HG02884 (cell line): ENCODE measurements around the gene AARS1.
"Not testable (repeated sequence)": the region's sequence is repeated elsewhere in the genome, so short reads cannot be mapped to it uniquely, and the experiment has no call there.

Source experiments
- ATAC-seq: cut with Tn5 transposase; IDR thresholded peaks from one replicate; pipeline ENCODE4 v1.9.1; 2021; ENCODE audit warnings: mild to moderate bottlenecking, moderate library complexity; ENCODE audit not compliant: unreplicated experiment

Gene AARS1

DNA sequence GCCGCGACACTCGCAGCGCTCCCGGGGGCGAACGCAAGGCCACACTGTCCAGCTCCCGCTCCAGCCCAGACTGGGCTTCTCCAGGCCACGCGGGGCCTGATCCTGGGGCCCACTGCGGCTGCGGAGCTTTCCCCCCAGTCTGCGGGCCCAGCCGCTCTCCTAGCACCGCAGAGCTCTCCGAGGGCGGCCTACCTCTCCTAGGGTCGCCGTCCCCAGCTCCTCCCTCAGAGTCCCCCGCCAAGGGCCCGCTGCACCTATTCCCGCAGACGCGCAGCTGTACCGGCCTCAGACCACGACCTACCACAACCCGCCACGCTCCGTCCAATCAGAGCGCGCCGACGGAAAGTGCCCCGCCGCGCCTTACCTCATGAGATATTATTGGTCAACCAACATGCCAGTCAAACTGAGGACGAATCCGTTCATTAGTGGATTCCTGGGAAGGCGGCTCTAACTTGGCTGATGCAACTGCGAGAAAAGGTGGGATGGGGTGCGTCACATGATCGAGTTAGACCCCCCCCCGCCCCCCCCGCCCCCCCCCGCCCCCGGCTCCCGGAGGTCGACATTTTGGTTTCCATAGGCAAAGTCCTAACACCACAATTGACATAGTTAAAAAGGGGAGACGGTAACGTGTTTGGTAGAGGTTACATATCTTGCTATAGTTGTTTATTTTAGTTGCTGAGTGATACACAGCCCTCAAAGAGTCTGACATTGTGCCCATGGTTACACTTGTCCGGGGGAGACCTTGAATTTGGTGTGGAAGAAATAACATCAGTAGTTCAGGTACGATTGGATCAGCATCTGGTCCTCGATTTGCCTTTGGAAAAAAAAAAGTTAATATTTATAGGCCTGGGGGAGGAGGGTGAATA is at the start of gene AARS1:
Gene AARS1 (minus strand): TSS at position 278 of the 866 bp plus-strand sequence. CDS start 6,743 bp downstream, outside the sequence.
- ATAC-seq = peak; percentile 95

DNA sequence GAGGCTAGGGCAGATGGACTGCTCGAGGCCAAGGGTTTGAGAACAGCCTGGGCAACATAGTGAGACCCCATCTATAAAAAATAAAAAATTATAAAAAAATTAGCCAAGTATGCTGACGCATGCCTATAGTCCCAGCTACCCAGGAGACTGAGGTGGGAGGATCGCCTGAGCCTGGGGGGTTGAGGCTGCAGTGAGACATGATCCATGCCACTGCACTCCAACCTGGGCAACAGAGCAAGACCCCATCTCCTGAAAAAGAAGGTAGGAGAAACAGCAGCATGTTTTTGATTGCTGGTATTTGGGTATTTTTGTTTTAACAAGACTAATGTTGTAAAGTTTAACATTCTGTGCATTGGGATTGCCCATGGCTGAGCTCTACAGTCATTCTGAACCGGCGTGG is 48.5 kb upstream of the AARS1 start:
- no peak for ATAC-seq

DNA sequence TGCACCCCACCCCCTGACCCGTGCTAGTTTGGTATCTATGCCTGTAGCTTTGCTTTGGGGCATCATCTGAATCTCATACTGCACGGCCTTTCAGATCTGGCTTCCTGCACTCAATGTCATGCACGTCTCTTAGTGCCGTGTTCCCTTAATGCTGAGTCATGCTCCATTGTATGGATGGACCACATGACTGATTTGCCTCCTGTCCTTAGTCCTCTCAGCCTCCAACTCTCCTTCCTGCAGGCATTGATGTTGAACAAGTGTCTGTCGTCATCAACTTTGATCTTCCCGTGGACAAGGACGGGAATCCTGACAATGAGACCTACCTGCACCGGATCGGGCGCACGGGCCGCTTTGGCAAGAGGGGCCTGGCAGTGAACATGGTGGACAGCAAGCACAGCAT is 43.4 kb upstream of the AARS1 start:
- not testable (repeated sequence) for ATAC-seq

DNA sequence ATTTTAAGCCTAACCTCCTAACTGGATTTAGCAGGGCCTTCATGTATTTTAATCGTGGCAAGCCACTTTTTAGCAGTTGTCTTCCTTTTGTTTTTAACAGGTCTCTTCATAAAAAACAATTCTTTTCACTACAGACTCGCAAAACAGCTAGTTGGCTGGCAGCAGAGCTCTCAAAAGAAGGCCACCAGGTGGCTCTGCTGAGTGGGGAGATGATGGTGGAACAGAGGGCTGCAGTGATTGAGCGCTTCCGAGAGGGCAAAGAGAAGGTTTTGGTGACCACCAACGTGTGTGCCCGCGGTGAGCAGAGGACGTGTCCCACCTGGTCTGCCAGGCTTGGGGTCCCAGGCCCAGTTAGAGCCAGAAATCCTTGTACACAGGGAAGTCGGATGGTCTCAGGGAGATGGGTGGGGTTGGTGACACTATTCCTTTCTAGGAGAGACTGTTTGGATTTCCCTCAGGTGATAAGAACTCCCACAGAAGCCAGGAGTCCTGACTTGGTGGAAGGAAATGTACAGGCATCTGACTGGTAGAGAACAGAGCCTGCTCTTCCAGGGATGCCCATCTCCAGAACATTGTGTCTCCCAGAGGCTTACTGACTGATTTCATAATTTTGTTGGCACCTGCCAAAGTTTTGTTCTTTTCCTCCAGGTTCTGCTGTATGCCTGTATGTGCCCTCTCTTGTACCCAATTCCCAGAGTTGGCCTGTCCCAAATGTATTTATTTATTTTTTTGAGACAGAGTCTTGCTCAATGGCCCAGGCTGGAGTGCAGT is 42.5 kb upstream of the AARS1 start:
- ATAC-seq = no peak

DNA sequence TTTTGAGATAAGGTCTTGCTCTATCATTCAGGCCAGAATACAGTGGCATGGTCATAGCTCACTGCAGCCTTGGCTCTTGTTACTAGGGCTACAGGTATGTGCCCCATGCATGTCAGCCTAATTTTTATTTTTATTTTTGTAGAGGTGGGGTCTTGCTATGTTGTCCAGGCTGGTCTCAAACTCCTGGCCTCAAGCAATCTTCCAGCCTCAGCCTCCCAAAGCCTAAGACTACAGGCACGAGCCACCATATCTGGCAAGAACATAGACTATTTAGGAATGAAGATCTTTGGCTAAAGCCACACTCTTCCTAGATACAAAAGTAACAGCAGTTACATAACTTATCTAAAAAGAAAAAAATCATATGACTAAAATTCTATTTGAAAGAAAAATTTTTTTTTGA is 41.8 kb upstream of the AARS1 start:
- ATAC-seq = no peak

DNA sequence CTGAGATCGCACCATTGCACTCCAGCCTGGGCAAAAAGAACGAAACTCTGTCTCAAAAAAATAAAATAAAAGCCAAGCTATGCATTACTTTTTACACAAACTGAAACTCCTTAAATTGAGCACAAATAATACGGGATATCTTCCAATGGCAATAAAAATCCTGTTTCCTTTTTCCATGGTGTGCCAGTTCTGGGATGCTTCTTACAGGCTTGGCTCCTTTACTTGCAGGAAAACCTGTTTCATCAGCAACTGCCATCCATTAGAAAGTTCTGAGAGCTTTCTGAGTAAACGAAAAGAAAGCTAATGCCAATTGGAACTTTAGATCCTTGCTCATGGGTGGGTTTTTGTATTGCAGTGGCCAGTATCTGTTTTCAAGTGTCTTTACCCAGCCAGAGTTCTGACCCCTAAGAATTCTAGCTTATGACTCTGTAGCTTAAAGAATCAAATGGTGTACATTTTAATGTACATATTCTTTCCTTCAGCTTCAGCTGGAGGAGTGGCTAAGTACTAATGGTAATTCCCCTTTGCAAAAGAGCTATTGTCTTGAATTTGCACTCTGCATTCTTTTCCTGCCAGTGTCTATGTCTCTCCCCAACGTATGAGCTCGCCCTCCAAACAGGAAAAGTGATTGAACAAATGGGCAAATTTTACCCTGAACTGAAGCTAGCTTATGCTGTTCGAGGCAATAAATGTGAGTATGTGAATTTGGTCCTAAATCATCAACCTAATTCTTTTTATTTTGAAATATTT is 35.9 kb upstream of the AARS1 start:
- ATAC-seq = no peak

DNA sequence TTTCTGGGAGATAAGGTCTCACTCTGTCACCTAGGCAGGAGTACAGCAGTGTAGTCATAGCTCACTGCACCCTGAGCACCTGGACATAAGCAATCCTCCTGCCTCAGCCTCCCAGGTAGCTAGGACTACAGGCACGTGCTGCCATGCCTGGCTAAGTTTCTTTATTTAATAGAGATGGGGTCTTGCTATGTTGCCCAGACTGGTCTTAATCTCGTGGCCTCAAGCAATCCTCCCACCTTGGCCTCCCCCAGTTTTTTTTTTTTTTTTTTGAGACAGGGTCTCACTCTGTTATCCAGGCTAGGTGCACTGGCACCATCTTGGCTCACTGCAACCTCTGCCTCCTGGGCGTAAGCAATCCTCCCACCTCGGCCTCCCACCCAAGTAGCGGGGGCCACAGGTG is 30.8 kb upstream of the AARS1 start:
- ATAC-seq = no peak

DNA sequence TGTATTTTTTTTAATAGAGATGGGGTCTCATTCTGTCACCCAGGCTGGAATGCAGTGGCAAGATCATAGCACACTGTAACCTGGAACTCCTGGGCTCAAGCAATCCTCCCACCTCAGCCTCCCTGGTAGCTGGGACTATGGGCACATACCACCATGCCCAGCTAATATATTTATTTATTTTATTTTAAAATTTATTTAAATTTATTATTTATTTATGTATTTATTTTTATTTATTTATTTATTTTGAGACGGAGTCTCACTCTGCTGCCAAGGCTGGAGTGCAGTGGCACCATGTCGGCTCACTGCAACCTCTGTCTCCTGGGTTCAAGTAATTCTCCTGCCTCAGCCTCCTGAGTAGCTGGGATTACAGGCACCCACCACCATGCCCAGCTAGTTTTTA is 18.4 kb upstream of the AARS1 start:
- not testable (repeated sequence) for ATAC-seq

DNA sequence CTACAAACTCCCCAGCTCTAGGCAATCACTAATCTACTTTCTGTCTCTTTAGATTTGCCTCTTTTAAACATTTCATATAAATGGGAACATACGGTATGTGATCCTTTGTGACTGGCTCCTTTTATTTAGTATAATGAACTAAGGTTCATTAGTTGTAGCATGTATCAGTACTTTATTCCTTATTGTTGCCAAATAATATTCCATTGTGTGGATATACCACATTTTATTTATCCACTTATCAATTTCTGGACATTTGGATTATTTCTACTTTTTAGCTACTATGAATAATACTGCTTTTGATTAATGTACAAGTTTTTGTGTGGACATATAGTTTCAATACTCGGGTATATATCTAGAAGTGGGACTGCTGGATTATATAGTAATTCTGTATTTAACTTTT is 17.6 kb upstream of the AARS1 start:
- no peak for ATAC-seq

DNA sequence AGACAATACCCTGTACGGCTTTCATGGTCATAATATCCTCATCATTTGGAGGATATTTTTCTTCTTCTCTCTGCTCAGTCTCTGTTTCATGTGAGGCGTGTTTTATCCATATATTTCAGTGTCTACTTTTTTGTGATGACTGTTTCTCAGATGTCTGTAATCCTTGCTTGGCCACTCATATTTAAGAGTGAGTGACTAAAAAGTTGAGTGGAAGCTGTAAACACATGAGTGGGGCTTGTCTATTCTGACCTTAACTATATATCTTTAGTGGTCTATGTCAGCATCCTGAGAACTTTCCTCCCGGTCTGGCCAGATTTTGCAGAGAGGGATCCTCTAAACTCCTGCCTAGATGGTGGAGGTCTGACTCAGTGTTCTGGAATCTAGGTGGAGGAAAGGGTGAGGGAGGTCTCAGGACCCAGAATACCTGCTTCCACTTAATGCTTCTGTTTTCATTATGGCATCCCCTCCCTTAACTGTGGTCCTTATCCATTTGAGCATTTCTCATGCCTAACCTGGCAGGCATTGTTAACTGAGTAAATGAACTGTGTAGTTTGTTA is 15.7 kb upstream of the AARS1 start:
- no peak for ATAC-seq

DNA sequence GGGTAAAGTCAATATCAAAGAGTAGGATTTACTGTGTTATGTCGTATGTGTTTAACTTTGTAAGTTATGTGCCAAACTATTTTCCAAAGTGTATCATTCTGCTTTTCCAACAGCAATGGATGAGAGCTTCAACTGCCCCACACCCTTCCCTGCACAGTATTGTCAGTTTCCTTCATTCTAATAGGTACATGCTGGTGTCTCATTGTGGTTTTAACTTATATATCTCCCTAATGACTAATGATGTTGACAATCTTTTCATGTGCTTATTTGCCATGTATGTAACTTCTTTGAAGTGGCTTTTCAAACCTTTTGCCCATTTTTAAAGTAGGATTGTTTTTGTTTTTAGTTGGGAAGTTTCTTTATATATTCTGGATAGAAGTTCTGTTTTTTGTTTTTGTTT is 13.4 kb upstream of the AARS1 start:
- no peak for ATAC-seq

DNA sequence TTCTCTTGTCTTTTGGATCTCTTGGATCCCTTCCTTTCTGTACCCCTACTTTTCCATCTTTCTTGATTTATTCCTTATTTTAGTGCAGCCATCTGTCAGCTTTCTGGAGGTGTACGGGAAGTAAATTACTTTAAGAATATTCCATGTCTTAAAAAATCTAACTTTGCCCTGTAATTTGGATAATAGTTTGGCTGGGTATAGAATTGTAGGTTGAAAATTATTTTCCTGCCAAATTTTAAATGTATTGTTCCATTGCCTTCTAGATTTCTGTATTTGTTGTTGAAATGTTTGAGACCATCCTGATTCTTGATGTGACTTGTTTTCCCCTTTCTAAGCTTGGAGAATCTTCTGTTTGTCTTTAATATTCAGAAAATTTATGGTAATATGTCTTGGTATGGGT is 11.8 kb upstream of the AARS1 start:
- ATAC-seq = no peak

DNA sequence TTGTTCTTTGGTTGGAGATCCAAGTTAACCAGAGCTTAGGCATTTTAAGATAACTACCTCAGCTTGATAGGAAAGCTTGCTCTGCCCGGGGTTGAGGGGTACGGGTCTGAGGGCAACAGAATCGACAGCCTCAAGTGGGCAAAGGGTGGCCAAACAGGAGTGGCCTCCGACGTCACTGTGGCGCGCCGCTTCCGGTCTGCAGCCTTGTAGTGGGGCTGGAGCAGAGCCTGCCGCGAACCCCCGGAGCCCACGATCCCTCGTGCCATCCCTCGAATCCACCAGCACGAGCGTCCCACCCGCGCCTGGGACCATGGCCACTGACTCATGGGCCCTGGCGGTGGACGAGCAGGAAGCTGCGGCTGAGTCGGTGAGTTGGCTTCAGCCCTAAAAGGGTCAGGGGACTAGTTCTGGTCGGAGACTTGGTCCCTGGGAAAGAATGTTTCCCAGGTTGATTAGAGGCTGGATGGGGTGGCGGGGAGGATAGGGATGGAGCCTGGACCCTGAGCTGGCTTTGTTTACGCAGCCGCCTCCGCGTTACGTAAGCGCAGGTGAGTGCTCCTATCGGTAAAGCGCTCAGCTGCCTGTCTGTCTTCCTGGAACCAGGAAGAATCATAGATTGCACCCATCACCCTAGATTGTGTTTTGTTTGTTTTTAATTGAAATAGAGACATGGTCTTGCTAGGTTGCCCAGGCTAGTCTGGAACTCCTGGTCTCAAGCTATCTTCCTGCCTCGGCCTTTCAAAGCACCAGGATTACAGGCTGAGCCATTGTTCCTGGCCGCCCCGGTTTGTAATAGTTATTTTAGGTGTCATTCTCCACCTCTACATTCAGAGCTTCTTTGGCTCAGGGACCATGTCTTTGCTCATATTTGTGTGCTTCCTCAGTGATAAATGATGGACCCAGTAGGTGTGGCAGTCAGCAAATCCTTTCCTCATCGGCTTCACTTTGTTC is 10.0 kb upstream of the AARS1 start, which contains the start of gene DDX19B:
Gene DDX19B (plus strand): TSS at position 199 of the 951 bp plus-strand sequence. CDS start 112 bp downstream, at position 311.
- peak; percentile 69 for ATAC-seq

DNA sequence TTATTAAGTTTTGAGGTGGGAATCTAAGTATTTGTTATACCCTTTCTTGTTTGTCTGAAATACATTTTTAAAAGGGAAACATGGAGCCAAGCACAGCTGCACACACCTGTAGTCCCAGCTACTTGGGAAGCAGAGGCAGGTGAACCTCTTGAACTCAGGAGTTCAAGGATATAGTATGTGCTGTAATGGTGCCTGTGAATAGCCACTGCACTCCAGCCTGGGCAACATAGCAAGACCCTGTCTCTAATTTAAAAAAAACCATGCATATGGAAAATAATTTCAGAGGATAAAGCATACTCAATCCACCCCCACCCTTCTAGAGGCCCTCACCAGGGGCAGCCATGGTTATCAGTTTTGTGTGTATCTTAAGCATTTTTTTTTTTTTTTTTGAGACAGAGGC is 6.3 kb upstream of the AARS1 start:
- ATAC-seq = no peak

DNA sequence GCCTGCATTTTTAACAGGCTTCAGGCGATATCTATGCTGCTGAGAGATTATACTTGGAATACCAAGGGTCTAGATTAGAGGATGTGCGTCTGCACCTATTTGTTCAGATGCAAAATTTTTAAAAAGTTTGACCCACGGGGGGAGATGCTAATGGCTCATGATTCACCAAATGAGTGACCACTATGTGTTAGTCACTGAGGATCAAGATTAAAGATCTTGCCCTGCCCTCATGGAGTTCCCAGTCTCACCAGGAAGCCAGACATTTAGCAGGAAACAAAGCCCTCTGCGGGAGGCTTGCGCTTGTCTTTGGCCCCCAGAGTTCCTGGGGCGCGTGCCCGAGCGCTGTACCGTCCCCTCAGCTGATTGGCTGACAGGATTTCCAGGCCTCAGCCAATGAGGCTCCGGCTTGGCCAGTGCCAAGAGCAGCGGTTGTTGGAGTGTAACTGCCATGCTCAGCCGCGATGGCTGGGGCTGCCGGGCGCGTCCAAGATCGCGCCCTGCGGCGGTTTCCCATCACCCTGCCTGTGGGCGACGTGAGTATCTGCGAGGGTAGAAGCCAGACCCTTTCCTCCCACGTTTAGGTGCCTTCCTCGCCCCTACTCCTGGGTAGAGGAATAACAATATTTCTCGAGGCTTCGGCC is 5.2 kb upstream of the AARS1 start:
- ATAC-seq = no peak

DNA sequence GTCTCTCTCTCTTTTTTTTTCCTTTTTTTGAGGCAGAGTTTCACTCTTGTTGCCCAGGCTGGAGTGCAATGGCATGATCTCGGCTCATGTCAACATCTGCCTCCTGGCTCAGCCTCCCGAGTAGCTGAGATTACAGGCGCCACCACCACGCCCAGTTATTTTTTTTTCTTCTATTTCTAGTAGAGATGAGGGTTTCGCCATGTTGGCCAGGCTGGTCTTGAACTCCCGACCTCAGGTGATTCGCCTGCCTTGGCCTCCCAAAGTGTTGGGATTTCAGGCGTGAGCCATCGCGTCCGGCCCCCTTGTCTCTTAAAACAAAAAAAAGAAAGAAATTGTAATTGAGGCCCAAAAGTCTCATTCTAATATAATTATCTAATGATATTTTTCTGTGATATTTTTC is 2.8 kb upstream of the AARS1 start:
- ATAC-seq = not testable (repeated sequence)

DNA sequence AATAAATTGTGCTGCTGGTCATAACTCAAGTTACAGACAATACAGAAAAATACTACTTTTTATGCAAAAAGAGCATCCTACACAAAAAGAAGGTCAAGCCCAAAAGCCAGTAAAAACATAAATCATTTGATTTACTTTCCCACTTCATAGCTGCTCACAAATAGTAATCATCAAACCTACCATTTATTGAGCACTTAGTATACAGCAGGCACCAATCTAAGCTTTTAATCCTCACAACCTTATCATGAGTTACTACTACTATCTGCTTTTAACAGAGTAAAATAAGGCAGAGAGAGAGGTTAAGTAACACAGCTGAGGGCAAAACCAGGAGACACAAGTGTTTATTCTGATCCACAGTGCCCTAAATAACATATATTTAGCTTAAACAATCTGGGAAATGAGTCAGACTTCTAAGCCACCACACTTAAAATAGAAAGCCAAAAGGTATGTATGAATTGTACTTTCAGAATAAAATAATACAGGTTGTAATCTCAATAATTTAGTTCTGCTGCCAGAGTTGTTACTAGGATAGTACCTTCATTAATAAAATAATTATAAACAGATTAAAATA is 1.7 kb upstream of the AARS1 start:
- ATAC-seq = no peak

DNA sequence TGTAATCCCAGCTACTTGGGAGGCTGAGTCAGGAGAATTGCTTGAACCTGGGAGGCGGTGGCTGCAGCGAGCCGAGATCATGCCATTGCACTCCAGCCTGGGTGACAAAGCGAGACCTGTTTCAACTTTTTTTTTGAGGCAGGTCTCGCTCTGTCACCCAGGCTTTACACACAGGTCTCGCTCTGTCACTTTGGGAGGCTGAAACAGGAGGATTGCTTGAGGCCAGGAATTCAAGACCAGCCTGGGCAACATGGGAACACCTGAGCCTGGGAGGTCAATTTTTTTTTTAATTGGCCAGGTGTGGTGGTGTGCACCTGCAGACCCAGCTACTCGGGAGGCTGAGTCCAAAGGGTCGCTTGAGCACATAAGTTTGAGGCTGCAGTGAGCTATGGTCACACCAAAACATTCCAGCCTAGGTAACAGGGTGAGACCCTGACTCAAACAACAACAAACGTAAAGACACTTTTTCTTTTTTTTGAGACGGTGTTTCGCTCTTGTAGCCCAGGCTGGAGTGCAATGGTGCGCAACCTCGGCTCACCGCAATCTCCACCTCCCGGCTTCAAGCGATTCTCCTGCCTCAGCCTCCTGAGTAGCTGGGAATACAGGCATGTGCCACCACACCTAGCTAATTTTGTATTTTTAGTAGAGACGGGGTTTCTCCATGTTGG is 1.9 kb downstream of the AARS1 start:
- ATAC-seq = not testable (repeated sequence)
